RPMI7951 (cell line): ENCODE data around the gene ASIP. TPM values are rescaled to one million over a fixed set of nuclear protein-coding genes. Genes with fewer than 3 reads are reported as not detected.
A peak's percentile ranks its signal among the peaks of the same experiment; 100 is the strongest.

ENCODE experiments used
- DNase-seq: peaks from one replicate; pipeline ENCODE4 v3.0.0-alpha.2; 2012; ENCODE audit warnings: low read depth
- total RNA-seq: library from RNA; depleted of rRNA; stranded (reverse); fragments of >200 nt; shearing (Covaris generic); gene quantifications from 2 replicates; pipeline ENCODE4 v1.2.3, GENCODE V29; 2014; rRNA removed

ASIP gene
- total RNA-seq, 1 experiment from 2014 or later, result not detected

DNA sequence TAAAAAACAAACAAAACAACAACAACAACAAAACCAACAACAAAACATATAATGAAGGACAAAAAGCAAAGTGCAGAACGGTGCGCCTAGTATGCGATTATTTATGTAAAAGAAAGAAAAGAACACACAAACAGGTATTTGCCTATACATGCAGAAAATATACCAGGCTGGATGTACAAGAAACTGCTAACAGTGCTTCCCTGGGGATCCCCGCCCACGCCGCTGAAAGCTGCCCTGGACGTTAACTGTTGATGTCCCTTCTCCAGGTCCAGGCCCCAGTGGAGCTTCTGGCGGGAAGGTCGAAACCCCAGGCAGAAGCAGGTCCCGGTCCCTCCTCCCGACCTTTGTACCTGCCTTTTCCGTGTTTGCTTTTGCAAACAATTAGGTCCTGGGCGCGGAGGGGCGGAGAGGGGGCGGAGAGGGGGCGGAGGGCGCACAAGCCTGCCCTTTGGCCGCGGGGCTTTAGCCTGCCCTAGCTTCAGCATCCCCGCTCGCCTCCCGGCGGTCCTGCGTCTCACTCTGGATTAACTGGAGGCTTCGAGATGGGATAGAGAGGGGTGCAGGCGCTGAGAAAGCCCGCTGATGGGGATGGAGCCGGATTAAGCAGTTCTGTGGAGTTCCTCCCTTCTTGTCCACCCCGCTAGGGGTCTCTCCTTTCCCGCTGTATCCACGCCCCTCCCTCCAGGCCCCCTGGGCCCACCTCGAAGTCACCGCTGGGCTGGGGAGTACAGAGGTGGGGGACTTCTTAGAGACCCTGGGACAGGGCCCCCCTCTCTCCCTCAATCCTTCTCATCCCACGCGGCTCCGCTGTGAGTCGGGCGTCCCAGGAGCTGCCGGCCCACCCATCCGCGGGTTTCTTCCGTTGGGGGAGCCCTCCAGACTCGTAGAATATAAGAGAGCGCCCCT is 70.1 kb downstream of the ASIP start:
- no peak for DNase-seq

DNA sequence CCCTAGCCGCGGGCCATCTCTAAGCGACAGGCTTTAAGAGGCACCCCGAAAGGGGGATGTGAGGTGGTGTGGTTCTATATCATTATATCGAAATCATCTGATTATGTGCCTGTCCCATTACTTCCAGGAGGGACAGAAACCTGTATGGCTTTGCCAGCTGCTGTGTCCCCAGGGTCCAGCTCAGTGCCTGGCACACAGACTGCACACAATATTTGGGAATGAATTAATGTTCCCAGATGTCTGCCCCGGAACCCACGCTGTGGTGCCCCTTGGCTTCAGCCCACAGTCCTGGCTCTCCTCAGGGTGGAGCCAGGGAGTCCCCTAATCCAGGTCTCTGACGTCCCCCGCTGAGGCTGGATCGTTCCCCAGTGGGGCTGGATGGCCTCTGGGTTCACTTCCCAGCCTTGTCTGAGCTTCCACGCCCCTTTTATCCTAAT is 70.8 kb downstream of the ASIP start:
- DNase-seq, result no peak

DNA sequence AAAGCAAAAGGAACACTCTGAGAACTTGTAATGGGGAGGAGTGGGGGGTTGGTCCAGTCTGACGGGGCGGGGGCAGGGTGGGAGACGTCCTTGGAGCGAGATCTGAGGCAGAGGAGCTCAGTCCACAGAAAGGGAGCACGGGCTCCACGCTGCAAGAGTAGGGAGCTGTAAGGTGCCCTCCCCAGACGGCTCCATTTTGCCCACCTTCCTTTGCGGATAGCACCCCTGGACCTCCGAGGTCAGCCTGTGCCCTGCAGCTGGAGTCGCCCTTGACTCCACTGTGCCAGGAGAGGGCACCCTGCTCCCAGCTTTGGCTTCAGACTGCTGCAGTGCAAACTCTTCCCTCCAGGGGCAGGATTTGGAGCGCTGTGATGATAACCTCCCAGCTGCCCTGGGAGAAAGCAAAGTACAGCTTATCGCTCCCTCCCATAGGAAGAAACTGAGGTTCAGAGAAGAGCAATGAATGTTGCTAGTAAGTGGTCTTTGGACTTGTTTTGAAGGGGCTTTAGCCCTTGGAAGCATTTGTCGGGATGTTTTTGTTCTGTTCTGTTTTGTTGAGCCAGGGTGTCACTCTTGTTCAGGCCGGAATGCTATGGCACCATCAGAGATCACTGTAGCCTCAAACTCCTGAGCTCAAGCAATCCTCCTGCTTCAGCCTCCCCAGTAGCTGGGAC is 71.5 kb downstream of the ASIP start:
- peak; percentile 89 for DNase-seq

DNA sequence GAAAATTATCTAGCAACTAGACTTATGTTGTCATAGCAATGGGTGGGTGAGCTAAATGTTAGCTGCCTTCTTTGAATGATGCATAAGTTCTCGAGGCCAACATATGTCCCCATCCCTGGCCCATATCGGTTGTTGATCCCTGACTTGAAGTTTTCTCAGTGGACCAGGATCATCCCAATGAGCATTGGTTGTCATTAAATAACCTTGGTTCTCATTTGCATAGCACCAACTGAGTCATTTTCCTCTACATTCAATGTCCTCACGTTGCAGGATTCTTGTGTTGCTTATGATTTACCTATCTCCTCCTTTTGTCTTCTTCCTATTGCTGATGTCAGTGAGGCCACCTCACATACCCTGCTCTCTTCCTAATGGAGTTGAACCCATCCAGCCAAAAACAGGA is 74.0 kb downstream of the ASIP start:
- DNase-seq, result no peak

DNA sequence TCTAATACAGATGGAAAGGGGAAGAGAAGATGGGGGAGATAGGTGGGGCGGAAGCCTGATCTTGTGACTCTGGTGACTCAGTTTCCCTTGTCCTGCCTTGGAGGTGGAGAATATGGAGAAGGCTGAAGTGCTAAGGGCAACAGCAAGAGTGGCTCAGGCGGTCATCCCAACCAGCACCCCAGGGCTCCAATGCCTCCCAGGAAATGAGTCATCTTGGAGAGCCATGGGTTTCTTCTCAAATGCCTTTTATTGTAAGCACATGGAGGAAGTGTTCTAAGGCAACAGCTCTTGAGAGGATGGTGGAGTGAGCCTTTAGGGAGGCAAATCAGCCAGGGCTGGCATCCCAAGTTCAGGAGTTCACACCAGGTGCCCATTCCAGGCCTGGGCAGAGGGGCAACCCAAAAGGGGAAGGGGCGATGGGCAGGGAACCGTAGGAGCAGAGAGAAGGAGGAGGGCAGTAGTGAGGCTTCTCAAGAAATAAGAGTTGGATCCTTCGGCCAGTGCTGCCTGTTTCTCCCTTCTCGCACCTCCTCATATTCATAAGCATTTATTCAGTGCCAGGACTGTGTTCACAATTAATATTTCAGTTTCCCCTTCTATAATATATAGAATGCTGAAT is 75.1 kb downstream of the ASIP start:
- peak; percentile 87 for DNase-seq

Other genes starting within 250 kb of the ASIP start
- gene RALY, start 247.5 kb upstream of the ASIP start, total RNA-seq, result 144 and 153 TPM in 2 replicates
- gene EIF2S2, start 129.2 kb upstream of the ASIP start, total RNA-seq, result 146 and 159 TPM in 2 replicates
- 137 and 145 TPM in 2 replicates for gene AHCY, start 61.9 kb downstream of the ASIP start, total RNA-seq
- gene ITCH, start 121.8 kb downstream of the ASIP start, total RNA-seq, result 60.1 and 67.4 TPM in 2 replicates